NB4 (cell line): ENCODE data around the gene SLC15A4.

Experiments used
- DNase-seq: peaks from one replicate; pipeline ENCODE4 v3.0.0; 2010; ENCODE audit warnings: low read depth
- H3K4me3 ChIP-seq: one replicate; pipeline ENCODE4 v1.5.1; 2011; ENCODE audit warnings: mild to moderate bottlenecking, low read depth, low read length, moderate library complexity
- MAX ChIP-seq: IDR thresholded peaks from 2 replicates; pipeline ENCODE4 v1.6.1; 2011; ENCODE audit warnings: low read depth, low read length
- MYC ChIP-seq: IDR thresholded peaks from 2 replicates; pipeline ENCODE4 v1.6.1; 2011; ENCODE audit warnings: low read depth, low read length
- POLR2A ChIP-seq: IDR thresholded peaks from 2 replicates; pipeline ENCODE4 v1.6.1; 2011; ENCODE audit warnings: mild to moderate bottlenecking; ENCODE audit not compliant: insufficient read length; ENCODE audit errors: extremely low read depth
- TF ChIP-seq, protein P1 (sequence below): IDR thresholded peaks from one replicate; pipeline ENCODE4 v1.5.1; 2012; ENCODE audit warnings: low read depth, low read length

Gene SLC15A4

DNA sequence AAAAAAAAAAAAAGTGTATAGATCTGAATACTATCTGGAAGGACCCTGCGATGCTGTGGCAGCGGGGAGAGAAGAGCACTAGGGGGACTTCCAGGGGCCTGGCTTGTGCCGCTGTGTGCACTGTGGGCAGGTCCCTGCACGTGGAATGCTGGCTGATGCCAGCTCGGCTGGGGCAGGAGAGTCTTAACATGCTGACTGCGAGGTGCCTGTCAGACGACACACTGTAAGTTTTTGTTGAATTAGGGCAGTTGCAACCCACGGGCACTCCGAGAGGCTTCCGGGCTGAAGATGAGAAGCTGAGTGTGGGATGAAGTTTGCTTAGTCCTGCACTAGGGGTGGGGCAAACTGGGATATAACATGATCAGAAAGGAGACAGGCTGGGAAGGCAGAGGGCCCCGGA lies 40.2 kb upstream of the SLC15A4 start:
- no peak for DNase-seq
- no peak overlapping the region for H3K4me3 ChIP-seq
- TF ChIP-seq MAX (no peak), POLR2A (no peak), MYC (no peak)
- TF ChIP-seq, protein P1, sequence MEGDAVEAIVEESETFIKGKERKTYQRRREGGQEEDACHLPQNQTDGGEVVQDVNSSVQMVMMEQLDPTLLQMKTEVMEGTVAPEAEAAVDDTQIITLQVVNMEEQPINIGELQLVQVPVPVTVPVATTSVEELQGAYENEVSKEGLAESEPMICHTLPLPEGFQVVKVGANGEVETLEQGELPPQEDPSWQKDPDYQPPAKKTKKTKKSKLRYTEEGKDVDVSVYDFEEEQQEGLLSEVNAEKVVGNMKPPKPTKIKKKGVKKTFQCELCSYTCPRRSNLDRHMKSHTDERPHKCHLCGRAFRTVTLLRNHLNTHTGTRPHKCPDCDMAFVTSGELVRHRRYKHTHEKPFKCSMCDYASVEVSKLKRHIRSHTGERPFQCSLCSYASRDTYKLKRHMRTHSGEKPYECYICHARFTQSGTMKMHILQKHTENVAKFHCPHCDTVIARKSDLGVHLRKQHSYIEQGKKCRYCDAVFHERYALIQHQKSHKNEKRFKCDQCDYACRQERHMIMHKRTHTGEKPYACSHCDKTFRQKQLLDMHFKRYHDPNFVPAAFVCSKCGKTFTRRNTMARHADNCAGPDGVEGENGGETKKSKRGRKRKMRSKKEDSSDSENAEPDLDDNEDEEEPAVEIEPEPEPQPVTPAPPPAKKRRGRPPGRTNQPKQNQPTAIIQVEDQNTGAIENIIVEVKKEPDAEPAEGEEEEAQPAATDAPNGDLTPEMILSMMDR: no peak

GRCh38 chr12:128861226-128862016 lies 37.7 kb upstream of the SLC15A4 start:
- no peak for DNase-seq
- no peak overlapping the region for H3K4me3 ChIP-seq
- TF ChIP-seq MYC (no peak), MAX (no peak), POLR2A (no peak)
- TF ChIP-seq, protein P1: no peak

GRCh38 chr12:128859311-128859710 lies 35.6 kb upstream of the SLC15A4 start:
- H3K4me3 ChIP-seq: no peak overlapping the region
- no peak for DNase-seq
- TF ChIP-seq POLR2A (no peak), MYC (no peak), MAX (no peak)
- TF ChIP-seq, protein P1: no peak

GRCh38 chr12:128857133-128857763 lies 33.5 kb upstream of the SLC15A4 start:
- TF ChIP-seq MAX: no peak
- no peak for TF ChIP-seq MYC
- no peak for TF ChIP-seq POLR2A
- TF ChIP-seq, protein P1: no peak
- peak; percentile 22 for DNase-seq

DNA sequence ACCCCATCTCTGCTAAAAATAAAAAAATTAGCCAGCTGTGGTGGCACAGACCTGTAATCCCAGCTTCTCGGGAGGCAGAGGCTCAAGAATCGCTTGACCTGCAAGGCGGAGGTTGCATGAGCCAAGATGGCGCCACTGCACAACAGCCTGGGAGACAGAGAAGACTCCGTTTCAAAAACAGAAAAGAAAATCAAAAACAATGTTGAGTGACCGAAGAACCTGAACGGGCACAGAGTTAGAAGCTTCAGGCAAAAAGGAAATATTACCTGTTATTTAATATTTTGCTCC lies 33.0 kb upstream of the SLC15A4 start:
- TF ChIP-seq MAX: no peak
- no peak for TF ChIP-seq POLR2A
- TF ChIP-seq, protein P1: no peak
- no peak for TF ChIP-seq MYC
- no peak overlapping the region for H3K4me3 ChIP-seq
- DNase-seq: no peak

More at GRCh38 chr12:128857133-128857763, 33.5 kb upstream of the SLC15A4 start:
- H3K4me3 ChIP-seq: no peak overlapping the region
